GM19397 (cell line): ENCODE measurements around the gene NINL.
"Not testable (repeated sequence)": the region's sequence is repeated elsewhere in the genome, so short reads cannot be mapped to it uniquely, and the experiment has no call there.

ENCODE experiments used
- ATAC-seq: cut with Tn5 transposase; IDR thresholded peaks from one replicate; pipeline ENCODE4 v1.9.1; 2021; ENCODE audit warnings: mild to moderate bottlenecking, moderate library complexity; ENCODE audit not compliant: unreplicated experiment

Gene NINL

DNA sequence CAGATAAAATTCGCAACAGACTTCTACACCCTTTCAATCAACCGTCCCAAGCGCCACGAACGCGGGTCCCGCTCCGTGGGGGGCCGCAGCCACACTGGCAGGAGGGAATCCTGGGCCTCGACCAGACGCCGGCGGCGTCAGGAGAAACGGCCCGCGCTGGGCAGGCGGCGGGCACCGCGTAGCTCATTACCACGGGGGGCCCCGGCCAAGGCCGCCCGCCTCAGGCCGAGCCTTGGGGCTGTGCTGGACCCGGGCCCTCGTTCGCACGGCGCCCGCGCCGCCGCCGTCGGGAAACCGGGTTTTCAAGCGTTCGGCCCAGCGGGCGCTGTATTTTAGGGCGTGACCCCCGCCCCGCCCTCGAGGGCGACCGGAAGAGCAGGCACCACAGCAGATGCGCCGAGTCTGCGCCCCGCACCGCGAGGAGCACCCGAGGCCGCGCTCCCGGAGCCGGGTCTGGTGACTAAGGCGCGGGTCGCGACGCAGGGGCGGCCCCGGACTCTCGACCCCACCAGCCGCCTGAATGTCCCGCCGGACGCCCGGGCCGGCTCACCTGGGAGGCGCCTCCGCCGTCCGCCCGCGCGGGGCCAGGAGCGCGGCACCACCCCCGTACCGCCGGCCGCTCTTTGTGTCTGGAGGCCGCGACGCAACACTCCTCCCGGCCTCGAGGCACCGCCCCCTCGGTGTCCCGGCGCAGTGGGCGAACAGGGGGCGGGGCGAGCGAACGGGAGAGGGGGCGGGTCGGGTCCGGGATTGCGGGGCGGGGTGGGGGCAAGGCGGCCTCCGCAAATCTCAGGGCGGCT lies at the start of gene NINL:
TSS of gene NINL (minus strand) at position 627 of the 800 bp plus-strand sequence. CDS start 58,944 bp downstream, outside the sequence.
- peak; percentile 67 for ATAC-seq

DNA sequence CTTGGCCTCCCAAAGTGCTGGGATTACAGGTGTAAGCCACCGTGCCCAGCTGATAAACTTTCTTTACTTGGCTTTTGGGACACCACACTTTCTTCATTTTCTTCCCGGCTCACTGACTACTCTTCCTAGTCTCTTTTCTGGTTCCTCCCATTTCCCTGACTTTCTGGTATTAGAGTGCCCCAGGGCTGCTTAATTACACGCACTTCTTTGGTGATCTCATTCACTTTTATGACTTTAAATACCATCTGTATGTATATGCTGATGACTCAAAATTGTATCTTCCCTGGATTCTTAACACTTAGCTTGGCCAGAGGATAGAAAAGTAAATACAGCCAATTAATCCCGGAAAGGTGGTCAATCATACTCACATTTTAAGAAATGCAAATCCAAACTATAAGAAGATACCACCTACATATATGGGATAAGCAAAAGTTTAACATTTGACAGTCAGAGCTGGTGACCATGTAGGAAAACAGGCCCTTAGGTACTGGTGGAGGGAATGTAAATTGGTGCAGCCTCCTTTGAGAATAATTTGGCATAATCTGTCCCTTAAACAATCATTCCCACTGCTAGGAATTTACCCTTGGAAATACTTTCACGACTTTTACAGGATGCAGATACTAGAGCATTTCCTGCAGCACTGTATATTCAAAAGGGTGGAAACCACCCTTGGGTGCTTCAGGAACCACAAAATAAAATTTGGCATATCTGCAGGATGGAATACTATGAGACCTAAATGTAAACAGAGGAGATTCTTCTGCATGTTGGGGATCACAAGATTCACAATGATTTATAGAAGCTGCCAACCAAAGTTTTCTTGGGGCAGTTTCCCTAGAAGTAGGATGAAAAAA lies 47.8 kb upstream of the NINL start:
- ATAC-seq: no peak

DNA sequence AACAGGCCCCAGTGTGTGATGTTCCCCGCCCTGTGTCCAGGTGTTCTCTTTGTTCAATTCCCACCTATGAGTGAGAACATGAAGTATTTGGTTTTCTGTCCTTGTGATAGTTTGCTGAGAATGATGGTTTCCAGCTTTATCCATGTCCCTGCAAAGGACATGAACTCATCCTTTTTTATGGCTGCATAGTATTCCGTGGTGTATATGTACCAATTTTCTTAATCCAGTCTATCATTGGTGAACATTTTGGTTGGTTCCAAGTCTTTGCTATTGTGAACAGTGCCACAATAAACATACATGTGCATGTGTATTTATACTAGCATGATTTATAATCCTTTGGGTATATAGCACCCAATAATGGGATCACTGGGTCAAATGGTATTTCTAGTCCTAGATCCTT lies 45.3 kb upstream of the NINL start:
- ATAC-seq: not testable (repeated sequence)

- ATAC-seq: no peak
Measured at GRCh38 chr20:25629816-25630499, 44.6 kb upstream of the NINL start.

- ATAC-seq: no peak
Measured at GRCh38 chr20:25626779-25627178, 41.4 kb upstream of the NINL start.

DNA sequence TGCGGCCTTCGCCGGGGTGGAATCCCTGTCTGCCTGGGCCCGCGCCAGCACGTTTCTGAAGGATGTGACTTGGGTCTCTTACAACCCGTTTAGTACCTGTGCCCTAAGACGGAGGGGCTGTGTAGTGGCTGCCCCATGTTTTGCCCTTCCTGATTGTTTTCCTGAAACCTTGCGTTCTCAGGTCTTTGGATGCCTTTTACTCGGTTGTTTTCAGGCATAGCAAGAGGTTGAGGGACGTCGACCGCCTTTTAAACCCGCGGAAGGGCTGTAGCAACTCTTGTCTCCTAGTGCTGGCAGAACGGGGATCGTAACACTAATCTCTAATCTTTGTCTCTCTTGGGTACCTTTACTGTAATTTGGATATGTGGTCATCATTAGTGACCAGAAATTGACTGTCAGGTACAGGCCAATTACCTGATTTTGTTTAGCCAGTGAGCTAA lies 39.2 kb upstream of the NINL start:
- ATAC-seq: no peak

DNA sequence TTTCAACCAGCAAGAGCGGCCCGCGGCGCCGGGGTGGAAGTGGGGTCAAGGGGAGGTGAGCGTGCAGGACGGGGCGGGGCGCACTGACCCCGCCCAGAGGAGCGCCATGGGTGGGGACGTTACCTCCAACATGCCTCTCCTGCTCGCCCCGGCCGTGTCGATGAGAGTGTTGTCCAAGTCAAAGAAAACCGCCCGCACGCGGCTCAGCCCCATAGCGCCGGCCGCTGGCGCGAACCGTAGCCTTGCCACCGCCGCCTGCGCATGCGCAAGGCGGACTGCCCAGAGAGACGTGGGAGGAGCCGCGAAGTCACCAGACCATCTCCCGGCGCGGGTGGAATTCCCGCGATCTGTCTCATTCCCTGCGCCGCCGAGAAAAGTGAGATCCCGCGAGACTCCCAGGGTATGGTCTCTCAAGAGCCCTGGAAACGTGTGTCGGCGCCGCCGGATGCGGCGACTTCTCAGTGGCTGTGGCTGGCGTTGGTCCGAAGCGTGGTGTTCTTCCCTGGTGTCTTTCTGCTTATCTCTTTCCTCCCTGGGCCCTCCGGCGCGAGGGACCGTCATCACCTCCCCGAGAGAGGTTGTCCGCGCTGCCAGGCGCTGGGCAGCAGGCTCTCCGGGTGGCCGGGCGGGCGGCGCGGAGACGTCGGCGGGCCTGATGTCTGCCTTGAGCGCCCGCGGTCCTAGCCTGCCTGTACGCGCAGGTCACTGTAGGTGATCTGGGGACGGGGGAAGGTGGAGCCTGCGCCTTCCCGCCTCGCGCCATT lies 38.6 kb upstream of the NINL start, which contains the start of gene NANP:
TSS of gene NANP (minus strand) at position 279 of the 764 bp plus-strand sequence. CDS start at position 213, 66 bp downstream.
- peak; percentile 81 for ATAC-seq

DNA sequence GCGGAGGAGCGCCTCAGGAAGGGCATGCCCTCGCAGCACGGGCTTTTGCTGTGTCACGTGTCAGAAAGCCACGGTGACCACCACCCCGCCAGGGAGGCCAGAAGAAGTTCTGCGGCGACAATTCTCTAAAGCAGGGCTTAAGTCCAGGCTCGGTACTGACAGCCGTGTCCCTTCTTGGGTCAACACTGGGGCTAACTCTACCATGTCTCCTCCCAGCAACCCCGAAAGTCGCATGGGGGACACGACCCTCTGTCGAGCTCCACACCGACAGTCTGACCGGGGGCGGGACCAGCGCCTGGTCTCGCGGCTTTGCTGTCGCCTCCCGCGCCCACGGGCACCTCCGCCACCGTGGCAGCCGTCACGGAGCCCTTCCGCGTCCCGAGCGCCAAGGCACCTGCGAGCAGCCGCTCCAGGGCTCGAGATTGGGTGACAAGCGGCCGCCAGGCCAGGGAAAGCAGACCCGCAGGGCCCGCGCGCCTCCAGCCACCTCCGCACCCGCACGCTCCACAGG lies 37.9 kb upstream of the NINL start:
- ATAC-seq: peak; percentile 16

DNA sequence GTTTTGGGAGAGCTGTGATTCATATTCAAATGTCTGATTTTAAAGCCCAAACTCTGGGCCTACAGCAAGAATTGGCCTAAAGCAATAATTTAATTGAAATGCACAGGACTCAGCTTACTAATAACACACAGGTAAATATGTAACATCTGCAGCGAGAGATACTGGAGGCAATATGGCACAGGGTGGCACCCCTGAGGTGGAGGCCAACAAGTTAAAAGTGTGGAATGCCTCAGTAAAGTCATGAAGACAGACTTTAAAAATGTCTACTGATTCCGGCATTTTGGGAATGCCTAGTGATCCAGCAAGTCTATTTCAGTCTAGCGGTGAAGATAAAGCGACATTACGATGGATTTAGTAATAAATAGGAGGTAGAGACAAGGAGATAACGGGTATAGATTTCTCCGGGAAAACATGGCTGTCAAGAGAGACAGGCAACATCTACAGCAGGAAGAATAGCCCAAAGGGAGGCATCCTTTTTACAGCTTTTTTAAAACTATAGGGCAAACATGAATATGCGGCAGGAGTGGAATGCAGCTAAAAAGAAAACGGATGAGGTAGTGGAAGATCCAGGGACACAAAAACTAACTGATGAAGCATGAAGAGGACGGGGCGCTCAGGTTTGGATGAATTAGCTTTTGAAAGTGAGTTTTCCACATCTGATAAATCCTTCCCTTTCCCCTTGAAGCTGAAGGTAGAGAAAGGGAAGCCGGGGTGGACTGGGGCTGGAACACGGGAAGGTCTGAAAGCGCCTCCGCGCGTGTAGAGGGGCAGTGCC lies 37.3 kb upstream of the NINL start:
- no peak for ATAC-seq

GRCh38 chr20:25622049-25622448 lies 36.7 kb upstream of the NINL start:
- ATAC-seq: no peak

GRCh38 chr20:25619514-25619913 lies 34.2 kb upstream of the NINL start:
- ATAC-seq: no peak

- ATAC-seq: no peak
Measured at GRCh38 chr20:25608774-25609173, 23.4 kb upstream of the NINL start.

GRCh38 chr20:25606094-25606695 lies 20.9 kb upstream of the NINL start:
- ATAC-seq: no peak

DNA sequence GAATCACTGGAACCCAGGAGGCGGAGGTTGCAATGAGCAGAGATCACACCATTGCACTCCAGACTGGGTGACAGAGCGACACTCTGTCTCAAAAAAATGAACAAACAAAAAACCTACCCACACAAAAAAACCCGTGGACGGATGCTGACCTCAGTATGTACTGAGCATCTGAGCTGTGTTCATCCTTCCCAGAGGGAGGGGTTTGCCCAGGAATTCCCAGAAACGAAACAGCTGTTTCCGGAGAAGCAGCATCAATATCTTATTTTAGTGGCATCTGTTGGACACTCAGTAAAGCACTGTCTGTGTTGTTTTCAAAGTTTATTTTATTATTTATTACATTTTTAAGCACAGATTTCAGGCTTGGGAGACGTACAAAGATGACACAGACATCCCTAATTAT lies 19.8 kb upstream of the NINL start:
- ATAC-seq: no peak

- no peak for ATAC-seq
Measured at GRCh38 chr20:25604611-25605010, 19.3 kb upstream of the NINL start.

DNA sequence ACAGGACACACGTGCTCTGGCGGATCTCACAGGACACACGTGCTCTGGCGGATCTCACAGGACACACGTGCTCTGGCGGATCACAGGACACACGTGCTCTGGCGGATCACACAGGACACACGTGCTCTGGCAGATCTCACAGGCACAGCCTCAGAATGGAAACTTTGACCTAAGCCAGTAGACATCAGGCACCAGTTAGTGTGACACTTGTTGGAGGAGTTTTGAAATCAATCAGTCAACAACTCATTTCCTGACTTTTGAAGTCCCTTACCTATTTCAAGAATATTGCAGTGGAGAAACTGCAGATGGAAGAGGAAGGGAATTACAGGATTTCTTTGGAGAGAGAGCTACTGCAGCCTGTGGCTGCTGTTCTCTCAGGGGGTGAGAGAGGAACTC lies 17.6 kb upstream of the NINL start:
- ATAC-seq: not testable (repeated sequence)

DNA sequence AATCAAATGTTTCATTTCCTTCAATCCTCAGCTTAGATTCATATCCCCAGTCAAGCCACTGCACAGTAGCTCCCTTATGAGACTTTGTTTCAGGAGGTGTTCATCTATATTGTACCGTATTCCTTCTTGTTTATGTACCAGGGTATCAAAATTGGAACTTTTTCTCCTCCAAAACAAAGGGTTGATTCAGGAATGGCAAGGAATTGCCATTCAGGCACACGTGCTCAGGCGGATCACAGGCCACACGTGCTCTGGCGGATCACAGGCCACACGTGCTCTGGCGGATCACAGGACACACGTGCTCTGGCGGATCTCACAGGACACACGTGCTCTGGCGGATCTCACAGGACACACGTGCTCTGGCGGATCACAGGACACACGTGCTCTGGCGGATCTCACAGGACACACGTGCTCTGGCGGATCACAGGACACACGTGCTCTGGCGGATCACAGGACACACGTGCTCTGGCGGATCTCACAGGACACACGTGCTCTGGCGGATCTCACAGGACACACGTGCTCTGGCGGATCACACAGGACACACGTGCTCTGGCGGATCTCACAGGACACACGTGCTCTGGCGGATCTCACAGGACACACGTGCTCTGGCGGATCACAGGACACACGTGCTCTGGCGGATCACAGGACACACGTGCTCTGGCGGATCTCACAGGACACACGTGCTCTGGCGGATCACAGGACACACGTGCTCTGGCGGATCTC lies 17.0 kb upstream of the NINL start:
- ATAC-seq: not testable (repeated sequence)

GRCh38 chr20:25601659-25602058 lies 16.3 kb upstream of the NINL start:
- ATAC-seq: no peak
